Endothelial cell (in vitro differentiated cells): ENCODE results near the gene SFSWAP. TPM values are rescaled to one million over a fixed set of nuclear protein-coding genes. Genes with fewer than 3 reads are reported as not detected.
"Not testable (repeated sequence)": the region's sequence is repeated elsewhere in the genome, so short reads cannot be mapped to it uniquely, and the experiment has no call there.

Experiments
- DNase-seq: peaks from one replicate; pipeline ENCODE4 v3.0.0; 2021; ENCODE audit warnings: low spot score
- H3K27ac Mint-ChIP-seq: one replicate; pipeline ENCODE4 v1.8.0; 2021; ENCODE audit warnings: mixed read lengths, inconsistent platforms; ENCODE audit not compliant: unreplicated experiment
- H3K27me3 Mint-ChIP-seq: one replicate; pipeline ENCODE4 v1.8.0; 2021; ENCODE audit warnings: mild to moderate bottlenecking, moderate library complexity, mixed read lengths, inconsistent platforms; ENCODE audit not compliant: unreplicated experiment
- H3K36me3 Mint-ChIP-seq: one replicate; pipeline ENCODE4 v1.8.0; 2021; ENCODE audit warnings: mild to moderate bottlenecking, low read depth, mixed read lengths, inconsistent platforms; ENCODE audit not compliant: unreplicated experiment
- H3K4me1 Mint-ChIP-seq: one replicate; pipeline ENCODE4 v1.8.0; 2021; ENCODE audit warnings: mild to moderate bottlenecking, mixed read lengths, inconsistent platforms; ENCODE audit not compliant: unreplicated experiment
- H3K4me3 Mint-ChIP-seq: one replicate; pipeline ENCODE4 v1.8.0; 2021; ENCODE audit warnings: mild to moderate bottlenecking, mixed read lengths, inconsistent platforms; ENCODE audit not compliant: unreplicated experiment
- H3K9me3 Mint-ChIP-seq: one replicate; pipeline ENCODE4 v1.8.0; 2021; ENCODE audit warnings: mixed read lengths, inconsistent platforms; ENCODE audit not compliant: unreplicated experiment
- total RNA-seq: library from RNA; stranded (reverse); fragmentation: NEBNext Ultra II Directional; extraction: Animal tissue kit (Norgen Biotek cat#: 25700); gene quantifications from one replicate; pipeline ENCODE4 v1.2.1, GENCODE V29; 2021; ENCODE audit not compliant: unreplicated experiment
- TF ChIP-seq, protein P1 (sequence below): fragments of 200-600 bp; sonication (generic); IDR thresholded peaks from one replicate; pipeline ENCODE4 v1.5.0; 2021; ENCODE audit warnings: antibody characterized with exemption; ENCODE audit not compliant: unreplicated experiment

Gene SFSWAP
- total RNA-seq, 1 donor from 2014 or later, result 56.3 TPM

GRCh38 chr12:131808744-131809371 is 98.0 kb downstream of the SFSWAP start:
- DNase-seq, result no peak
- Mint-ChIP-seq H3K27ac (no peak overlapping the region), H3K36me3 (peaks cover 5% of the 10 kb centered on the region), H3K9me3 (peaks cover 4% of the 10 kb centered on the region), H3K4me1 (no peaks in the 10 kb centered on the region), H3K27me3 (peaks cover 3% of the 10 kb centered on the region), H3K4me3 (no peak overlapping the region)
- TF ChIP-seq, protein P1, sequence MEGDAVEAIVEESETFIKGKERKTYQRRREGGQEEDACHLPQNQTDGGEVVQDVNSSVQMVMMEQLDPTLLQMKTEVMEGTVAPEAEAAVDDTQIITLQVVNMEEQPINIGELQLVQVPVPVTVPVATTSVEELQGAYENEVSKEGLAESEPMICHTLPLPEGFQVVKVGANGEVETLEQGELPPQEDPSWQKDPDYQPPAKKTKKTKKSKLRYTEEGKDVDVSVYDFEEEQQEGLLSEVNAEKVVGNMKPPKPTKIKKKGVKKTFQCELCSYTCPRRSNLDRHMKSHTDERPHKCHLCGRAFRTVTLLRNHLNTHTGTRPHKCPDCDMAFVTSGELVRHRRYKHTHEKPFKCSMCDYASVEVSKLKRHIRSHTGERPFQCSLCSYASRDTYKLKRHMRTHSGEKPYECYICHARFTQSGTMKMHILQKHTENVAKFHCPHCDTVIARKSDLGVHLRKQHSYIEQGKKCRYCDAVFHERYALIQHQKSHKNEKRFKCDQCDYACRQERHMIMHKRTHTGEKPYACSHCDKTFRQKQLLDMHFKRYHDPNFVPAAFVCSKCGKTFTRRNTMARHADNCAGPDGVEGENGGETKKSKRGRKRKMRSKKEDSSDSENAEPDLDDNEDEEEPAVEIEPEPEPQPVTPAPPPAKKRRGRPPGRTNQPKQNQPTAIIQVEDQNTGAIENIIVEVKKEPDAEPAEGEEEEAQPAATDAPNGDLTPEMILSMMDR, result no peak

DNA sequence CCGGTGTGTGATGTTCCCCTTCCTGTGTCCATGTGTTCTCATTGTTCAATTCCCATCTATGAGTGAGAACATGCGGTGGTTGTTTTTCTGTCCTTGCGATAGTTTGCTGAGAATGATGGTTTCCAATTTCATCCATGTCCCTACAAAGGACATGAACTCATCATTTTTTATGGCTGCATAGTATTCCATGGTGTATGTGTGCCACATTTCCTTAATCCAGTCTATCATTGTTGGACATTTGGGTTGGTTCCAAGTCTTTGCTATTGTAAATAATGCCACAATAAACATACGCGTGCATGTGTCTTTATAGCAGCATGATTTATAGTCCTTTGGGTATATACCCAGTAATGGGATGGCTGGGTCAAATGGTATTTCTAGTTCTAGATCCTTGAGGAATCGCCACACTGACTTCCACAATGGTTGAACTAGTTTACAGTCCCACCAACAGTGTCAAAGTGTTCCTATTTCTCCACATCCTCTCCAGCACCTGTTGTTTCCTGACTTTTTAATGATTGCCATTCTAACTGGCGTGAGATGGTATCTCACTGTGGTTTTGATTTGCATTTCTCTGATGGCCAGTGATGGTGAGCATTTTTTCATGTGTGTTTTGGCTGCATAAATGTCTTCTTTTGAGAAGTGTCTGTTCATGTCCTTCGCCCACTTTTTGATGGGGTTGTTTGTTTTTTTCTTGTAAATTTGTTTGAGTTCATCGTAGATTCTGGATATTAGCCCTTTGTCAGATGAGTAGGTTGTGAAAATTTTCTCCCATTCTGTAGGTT is 98.8 kb downstream of the SFSWAP start:
- not testable (repeated sequence) for DNase-seq, H3K4me3 Mint-ChIP-seq, H3K36me3 Mint-ChIP-seq, H3K27me3 Mint-ChIP-seq, H3K27ac Mint-ChIP-seq, H3K9me3 Mint-ChIP-seq, H3K4me1 Mint-ChIP-seq

GRCh38 chr12:131810726-131811125 is 99.8 kb downstream of the SFSWAP start:
- no peak for DNase-seq
- H3K4me3 Mint-ChIP-seq, result no peak overlapping the region
- TF ChIP-seq, protein P1, result no peak
- H3K27ac Mint-ChIP-seq, result no peak overlapping the region
- peaks cover 6% of the 10 kb centered on the region for H3K36me3 Mint-ChIP-seq
- H3K27me3 Mint-ChIP-seq, result peaks cover 3% of the 10 kb centered on the region
- H3K9me3 Mint-ChIP-seq, result peaks cover 4% of the 10 kb centered on the region
- no peaks in the 10 kb centered on the region for H3K4me1 Mint-ChIP-seq

DNA sequence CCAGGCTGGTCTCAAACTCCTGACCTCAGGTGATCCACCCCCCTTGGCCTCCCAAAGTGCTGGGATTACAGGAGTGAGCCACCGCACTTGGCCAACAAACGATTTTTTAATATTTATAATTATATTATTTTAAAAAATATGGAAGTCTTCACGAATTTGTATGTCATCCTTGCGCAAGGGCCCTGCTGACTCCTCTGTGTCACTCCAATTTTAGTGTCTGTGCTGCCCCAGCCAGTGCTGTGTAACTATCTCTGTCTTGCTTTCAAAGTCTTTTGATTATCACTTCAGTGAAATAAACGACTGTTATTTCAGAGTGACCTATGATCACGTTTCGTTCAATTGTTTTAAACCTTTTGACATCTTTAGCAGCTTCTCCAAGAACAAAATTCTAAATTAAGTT is 104.2 kb downstream of the SFSWAP start:
- Mint-ChIP-seq H3K4me3 (no peak overlapping the region), H3K27me3 (peaks cover 3% of the 10 kb centered on the region), H3K36me3 (peaks cover 6% of the 10 kb centered on the region), H3K4me1 (no peaks in the 10 kb centered on the region), H3K9me3 (peaks cover 4% of the 10 kb centered on the region), H3K27ac (no peak overlapping the region)
- DNase-seq, result no peak
- TF ChIP-seq, protein P1, result no peak

GRCh38 chr12:131816495-131816894 is 105.6 kb downstream of the SFSWAP start:
- H3K9me3 Mint-ChIP-seq, result peaks cover 4% of the 10 kb centered on the region
- no peak for DNase-seq
- peaks cover 3% of the 10 kb centered on the region for H3K27me3 Mint-ChIP-seq
- H3K27ac Mint-ChIP-seq, result no peak overlapping the region
- TF ChIP-seq, protein P1, result no peak
- no peak overlapping the region for H3K4me3 Mint-ChIP-seq
- no peaks in the 10 kb centered on the region for H3K4me1 Mint-ChIP-seq
- peaks cover 6% of the 10 kb centered on the region for H3K36me3 Mint-ChIP-seq
